Measurements from ENCODE around the gene CASQ2. TPM values are rescaled to one million over a fixed set of nuclear protein-coding genes. Genes with fewer than 3 reads are reported as not detected.

The CASQ2 gene
- polyA plus RNA-seq, 3 donors, result not detected

DNA sequence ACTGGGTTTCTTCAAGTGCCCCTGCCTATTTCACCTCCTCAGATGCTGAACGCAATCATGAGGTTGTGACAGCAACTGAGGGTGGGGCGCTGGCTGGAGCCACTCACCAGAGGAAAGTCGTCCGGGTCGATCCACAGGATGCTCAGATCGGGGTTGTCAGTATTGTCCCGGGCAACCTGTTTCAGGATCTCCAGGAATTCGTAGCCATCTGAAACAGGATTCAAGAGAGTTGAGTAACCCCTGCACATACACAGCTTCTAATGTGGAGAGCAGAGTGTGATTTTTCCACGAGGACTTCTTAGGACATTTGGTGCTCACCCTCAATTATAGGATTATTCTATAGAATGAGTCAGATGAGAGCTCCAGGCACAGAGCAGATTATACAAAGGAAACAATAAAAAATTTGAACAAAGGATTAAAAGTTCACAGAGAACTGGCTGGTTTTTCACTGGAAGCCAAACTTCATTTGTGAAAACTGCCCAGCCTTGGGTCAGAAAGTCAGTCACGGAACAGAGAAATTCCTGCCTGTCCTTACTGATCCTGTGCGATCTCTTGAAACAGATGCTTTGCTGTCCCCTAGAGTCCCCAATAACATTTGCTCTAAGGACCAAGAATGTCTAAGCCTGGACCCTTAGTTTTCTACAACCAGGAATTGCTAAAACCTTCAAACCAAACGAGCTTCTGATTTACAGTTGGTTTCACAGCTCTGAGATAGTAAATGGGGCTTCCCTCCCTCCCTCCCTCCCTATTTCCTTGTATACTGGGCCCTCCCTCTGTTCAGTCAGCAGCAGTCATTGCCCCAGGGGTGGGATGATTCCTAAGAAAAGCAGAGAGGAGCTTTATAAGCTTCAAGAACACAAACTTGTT, 63.2 kb downstream of the CASQ2 start:
- no peak overlapping the region for H3K4me2 ChIP-seq (replicated peaks; ENCODE audit: extremely low read depth, low read length, poor library complexity, severe bottlenecking)
- H3K4me3 ChIP-seq (replicated peaks in 1 of 3; ENCODE audit: low read depth in 2 of 3, low read length in 3 of 3), result no peak overlapping the region
- no peak overlapping the region for H3K27ac ChIP-seq (ENCODE audit: low read depth in 1 of 2, low read length in 2 of 2)
- no peak overlapping the region for H2AFZ ChIP-seq (ENCODE audit: insufficient read depth, low read depth, low read length, poor library complexity, severe bottlenecking)
- no peaks in the 10 kb centered on the region for H3K27me3 ChIP-seq (ENCODE audit: control insufficient read depth in 2 of 2, insufficient read depth in 2 of 2, low read length in 2 of 2)
- no peaks in the 10 kb centered on the region for H3K36me3 ChIP-seq (replicated peaks in 1 of 2; ENCODE audit: control insufficient read depth in 1 of 2, insufficient read depth in 2 of 2, low read length in 2 of 2)
- 98% methylated on average over 4 of the region's 12 CpGs for WGBS (ENCODE audit: insufficient coverage)
- no peaks in the 10 kb centered on the region for H3K4me1 ChIP-seq (ENCODE audit: control insufficient read depth in 1 of 2, insufficient read depth in 2 of 2, low read length in 2 of 2)
- H3K36me3 Mint-ChIP-seq, result no peaks in the 10 kb centered on the region
- no peak overlapping the region for H3K27ac Mint-ChIP-seq
- H4K20me1 ChIP-seq (ENCODE audit: insufficient read depth, low read length), result no peaks in the 10 kb centered on the region
- no peaks in the 10 kb centered on the region for H3K9me3 ChIP-seq (replicated peaks in 1 of 2; ENCODE audit: control insufficient read depth in 1 of 2, insufficient read depth in 1 of 2, low read length in 2 of 2)
- H3K4me1 Mint-ChIP-seq, result no peaks in the 10 kb centered on the region
- no peak overlapping the region for H3K9ac ChIP-seq (ENCODE audit: insufficient read depth, low read length, poor library complexity, severe bottlenecking)
- peaks cover 1 to 8% (median 5%) of the 10 kb centered on the region in 3 donors for H3K27me3 Mint-ChIP-seq (ENCODE audit: low read depth in 3 of 3)
- no peak overlapping the region for H3K4me3 Mint-ChIP-seq
- H3K79me2 ChIP-seq (ENCODE audit: insufficient read depth, low read length), result no peaks in the 10 kb centered on the region
- intact Hi-C loops (cut with micrococcal nuclease), result no loop called here
- TF ChIP-seq, protein P1, sequence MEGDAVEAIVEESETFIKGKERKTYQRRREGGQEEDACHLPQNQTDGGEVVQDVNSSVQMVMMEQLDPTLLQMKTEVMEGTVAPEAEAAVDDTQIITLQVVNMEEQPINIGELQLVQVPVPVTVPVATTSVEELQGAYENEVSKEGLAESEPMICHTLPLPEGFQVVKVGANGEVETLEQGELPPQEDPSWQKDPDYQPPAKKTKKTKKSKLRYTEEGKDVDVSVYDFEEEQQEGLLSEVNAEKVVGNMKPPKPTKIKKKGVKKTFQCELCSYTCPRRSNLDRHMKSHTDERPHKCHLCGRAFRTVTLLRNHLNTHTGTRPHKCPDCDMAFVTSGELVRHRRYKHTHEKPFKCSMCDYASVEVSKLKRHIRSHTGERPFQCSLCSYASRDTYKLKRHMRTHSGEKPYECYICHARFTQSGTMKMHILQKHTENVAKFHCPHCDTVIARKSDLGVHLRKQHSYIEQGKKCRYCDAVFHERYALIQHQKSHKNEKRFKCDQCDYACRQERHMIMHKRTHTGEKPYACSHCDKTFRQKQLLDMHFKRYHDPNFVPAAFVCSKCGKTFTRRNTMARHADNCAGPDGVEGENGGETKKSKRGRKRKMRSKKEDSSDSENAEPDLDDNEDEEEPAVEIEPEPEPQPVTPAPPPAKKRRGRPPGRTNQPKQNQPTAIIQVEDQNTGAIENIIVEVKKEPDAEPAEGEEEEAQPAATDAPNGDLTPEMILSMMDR (IDR thresholded peaks at IDR 0.05), result no peak
- no peak for DNase-seq
- H3K9me3 Mint-ChIP-seq, result no peaks in the 10 kb centered on the region

DNA sequence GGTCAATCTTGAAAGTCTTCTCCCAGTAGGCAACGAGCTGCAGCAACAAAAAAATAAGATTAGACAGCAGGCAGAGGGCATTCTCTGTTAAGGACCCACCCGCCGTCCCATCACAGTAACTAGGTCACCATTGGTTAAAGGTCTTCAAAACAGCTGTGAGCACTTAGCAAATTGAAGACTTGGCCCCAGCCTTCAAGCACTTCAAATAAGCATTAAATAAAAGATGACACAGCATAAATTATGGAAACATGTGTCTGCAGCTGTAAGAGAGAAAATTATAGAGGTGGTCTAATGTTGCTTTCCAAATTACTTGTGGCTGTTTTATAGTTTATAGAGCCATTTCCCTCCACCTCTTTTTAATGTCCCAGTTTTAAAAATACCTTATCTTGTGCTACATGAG, 65.6 kb downstream of the CASQ2 start:
- Histone ChIP-seq H3K4me1 (ENCODE audit: control insufficient read depth in 1 of 2, insufficient read depth in 2 of 2, low read length in 2 of 2) (no peaks in the 10 kb centered on the region), H4K20me1 (ENCODE audit: insufficient read depth, low read length) (no peaks in the 10 kb centered on the region), H3K4me3 (replicated peaks in 1 of 3; ENCODE audit: low read depth in 2 of 3, low read length in 3 of 3) (no peak overlapping the region), H3K36me3 (replicated peaks in 1 of 2; ENCODE audit: control insufficient read depth in 1 of 2, insufficient read depth in 2 of 2, low read length in 2 of 2) (no peaks in the 10 kb centered on the region), H3K9me3 (replicated peaks in 1 of 2; ENCODE audit: control insufficient read depth in 1 of 2, insufficient read depth in 1 of 2, low read length in 2 of 2) (no peaks in the 10 kb centered on the region), H3K79me2 (ENCODE audit: insufficient read depth, low read length) (no peaks in the 10 kb centered on the region), H3K9ac (ENCODE audit: insufficient read depth, low read length, poor library complexity, severe bottlenecking) (no peak overlapping the region), H3K27ac (ENCODE audit: low read depth in 1 of 2, low read length in 2 of 2) (no peak overlapping the region), H2AFZ (ENCODE audit: insufficient read depth, low read depth, low read length, poor library complexity, severe bottlenecking) (no peak overlapping the region), H3K27me3 (ENCODE audit: control insufficient read depth in 2 of 2, insufficient read depth in 2 of 2, low read length in 2 of 2) (no peaks in the 10 kb centered on the region), H3K4me2 (replicated peaks; ENCODE audit: extremely low read depth, low read length, poor library complexity, severe bottlenecking) (no peak overlapping the region)
- H3K36me3 Mint-ChIP-seq, result no peaks in the 10 kb centered on the region
- H3K27me3 Mint-ChIP-seq (ENCODE audit: low read depth in 3 of 3), result peaks cover 1 to 5% (median 4%) of the 10 kb centered on the region in 3 donors
- TF ChIP-seq, protein P1 (IDR thresholded peaks at IDR 0.05), result no peak
- intact Hi-C loops (cut with micrococcal nuclease), result no loop called here
- 87% methylated on average over 3 of the region's 3 CpGs for WGBS (ENCODE audit: insufficient coverage)
- H3K4me3 Mint-ChIP-seq, result no peak overlapping the region
- no peak for DNase-seq
- H3K9me3 Mint-ChIP-seq, result no peaks in the 10 kb centered on the region
- H3K27ac Mint-ChIP-seq, result peak overlapping the region in 1 of 7 donors; percentile 69
- no peaks in the 10 kb centered on the region for H3K4me1 Mint-ChIP-seq
